Nephron progenitor cell (in vitro differentiated cells): ENCODE data around the gene RNGTT.

Source experiments
- DNase-seq: peaks from one replicate; pipeline ENCODE4 v3.0.0; 2021
- H3K27ac Mint-ChIP-seq: 2 replicates; pipeline ENCODE4 v1.8.0; 2021; ENCODE audit warnings: mild to moderate bottlenecking, moderate library complexity, mixed read lengths
- H3K27me3 Mint-ChIP-seq: 2 replicates; pipeline ENCODE4 v1.8.0; 2021; ENCODE audit warnings: mild to moderate bottlenecking, low read depth, mixed read lengths; ENCODE audit not compliant: poor library complexity
- H3K36me3 Mint-ChIP-seq: 2 replicates; pipeline ENCODE4 v1.8.0; 2021; ENCODE audit warnings: low read depth, mixed read lengths
- H3K4me1 Mint-ChIP-seq: 2 replicates; pipeline ENCODE4 v1.8.0; 2021; ENCODE audit warnings: mixed read lengths
- H3K4me3 Mint-ChIP-seq: 2 replicates; pipeline ENCODE4 v1.8.0; 2021; ENCODE audit warnings: mild to moderate bottlenecking, moderate library complexity, mixed read lengths
- H3K9me3 Mint-ChIP-seq: 2 replicates; pipeline ENCODE4 v1.8.0; 2021; ENCODE audit warnings: mild to moderate bottlenecking, moderate library complexity, mixed read lengths
- TF ChIP-seq, protein P1 (sequence below): fragments of 200-600 bp; sonication (generic); IDR thresholded peaks from 2 replicates; pipeline ENCODE4 v1.5.0; 2021; ENCODE audit warnings: antibody characterized with exemption

Gene RNGTT

DNA sequence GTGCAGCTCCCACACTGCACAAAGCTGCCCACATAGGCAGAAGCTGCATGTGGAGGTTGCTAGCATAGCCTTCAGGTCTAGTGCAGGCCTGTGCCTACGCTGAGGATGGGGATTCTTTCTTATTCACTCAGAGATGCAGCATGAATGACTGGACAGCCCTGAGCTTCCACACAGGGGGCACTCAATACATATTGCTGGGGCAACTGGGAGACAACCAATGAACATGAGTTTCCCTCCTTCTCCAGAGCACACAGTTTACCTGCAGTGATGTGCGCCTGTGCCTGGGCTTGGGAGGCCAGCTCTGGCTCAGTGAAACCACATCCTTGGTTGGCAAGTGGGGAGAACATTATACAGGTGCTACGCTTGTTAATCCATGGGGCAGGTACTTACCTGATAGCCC lies 389.9 kb downstream of the RNGTT start:
- TF ChIP-seq, protein P1, sequence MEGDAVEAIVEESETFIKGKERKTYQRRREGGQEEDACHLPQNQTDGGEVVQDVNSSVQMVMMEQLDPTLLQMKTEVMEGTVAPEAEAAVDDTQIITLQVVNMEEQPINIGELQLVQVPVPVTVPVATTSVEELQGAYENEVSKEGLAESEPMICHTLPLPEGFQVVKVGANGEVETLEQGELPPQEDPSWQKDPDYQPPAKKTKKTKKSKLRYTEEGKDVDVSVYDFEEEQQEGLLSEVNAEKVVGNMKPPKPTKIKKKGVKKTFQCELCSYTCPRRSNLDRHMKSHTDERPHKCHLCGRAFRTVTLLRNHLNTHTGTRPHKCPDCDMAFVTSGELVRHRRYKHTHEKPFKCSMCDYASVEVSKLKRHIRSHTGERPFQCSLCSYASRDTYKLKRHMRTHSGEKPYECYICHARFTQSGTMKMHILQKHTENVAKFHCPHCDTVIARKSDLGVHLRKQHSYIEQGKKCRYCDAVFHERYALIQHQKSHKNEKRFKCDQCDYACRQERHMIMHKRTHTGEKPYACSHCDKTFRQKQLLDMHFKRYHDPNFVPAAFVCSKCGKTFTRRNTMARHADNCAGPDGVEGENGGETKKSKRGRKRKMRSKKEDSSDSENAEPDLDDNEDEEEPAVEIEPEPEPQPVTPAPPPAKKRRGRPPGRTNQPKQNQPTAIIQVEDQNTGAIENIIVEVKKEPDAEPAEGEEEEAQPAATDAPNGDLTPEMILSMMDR = no peak
- H3K36me3 Mint-ChIP-seq = peaks cover 6% of the 10 kb centered on the region
- H3K4me3 Mint-ChIP-seq = no peak overlapping the region
- H3K27ac Mint-ChIP-seq = no peak overlapping the region
- peaks cover 9% of the 10 kb centered on the region for H3K27me3 Mint-ChIP-seq
- no peak for DNase-seq
- peaks cover 20% of the 10 kb centered on the region for H3K9me3 Mint-ChIP-seq
- H3K4me1 Mint-ChIP-seq = peaks cover 8% of the 10 kb centered on the region

DNA sequence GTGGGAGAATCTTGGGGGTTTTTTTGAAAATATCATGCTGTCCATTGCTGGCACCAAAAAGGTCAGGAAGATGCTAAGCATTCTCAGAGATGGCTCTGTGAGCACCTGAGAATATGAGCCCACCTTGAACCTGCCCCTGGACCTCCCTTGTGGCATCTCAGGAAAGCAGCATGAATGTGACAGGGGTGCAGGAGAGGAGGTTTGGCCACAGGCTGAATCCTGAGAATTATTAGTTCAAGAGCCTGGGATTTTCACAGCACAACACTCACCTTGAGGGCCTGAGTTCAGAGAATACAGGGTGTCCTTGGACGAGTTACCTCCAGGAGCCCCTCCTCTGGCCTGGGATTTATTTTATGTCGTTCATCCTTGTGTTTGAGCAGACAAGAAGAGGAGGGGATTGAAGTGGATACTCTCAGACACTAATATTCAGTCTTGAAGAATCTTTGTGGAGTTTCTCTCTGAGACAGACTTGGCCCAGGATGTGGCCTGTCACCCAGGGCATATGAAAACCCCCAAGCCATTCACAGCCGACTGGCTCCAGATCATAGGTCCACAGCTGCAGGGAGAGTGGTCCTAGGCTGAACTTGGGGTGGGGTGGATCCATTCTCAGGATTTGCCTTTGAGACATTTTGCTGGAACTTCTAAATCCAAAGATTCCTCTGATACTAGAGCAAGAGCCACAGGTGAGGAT lies 390.8 kb downstream of the RNGTT start:
- DNase-seq = no peak
- Mint-ChIP-seq H3K36me3 (peaks cover 6% of the 10 kb centered on the region), H3K9me3 (peaks cover 20% of the 10 kb centered on the region), H3K27ac (no peak overlapping the region), H3K4me3 (no peak overlapping the region), H3K4me1 (peaks cover 8% of the 10 kb centered on the region), H3K27me3 (peaks cover 9% of the 10 kb centered on the region)
- TF ChIP-seq, protein P1 = no peak

- H3K9me3 Mint-ChIP-seq = peaks cover 20% of the 10 kb centered on the region
- DNase-seq = no peak
- H3K4me1 Mint-ChIP-seq = peaks cover 1% of the 10 kb centered on the region
- H3K27ac Mint-ChIP-seq = no peak overlapping the region
- peaks cover 9% of the 10 kb centered on the region for H3K27me3 Mint-ChIP-seq
- TF ChIP-seq, protein P1 = no peak
- peaks cover 6% of the 10 kb centered on the region for H3K36me3 Mint-ChIP-seq
- H3K4me3 Mint-ChIP-seq = no peak overlapping the region
These were observed 393.5 kb downstream of the RNGTT start for GRCh38 chr6:88569959-88570358.

GRCh38 chr6:88567696-88568095 lies 395.7 kb downstream of the RNGTT start:
- H3K27me3 Mint-ChIP-seq = peaks cover 4% of the 10 kb centered on the region
- no peaks in the 10 kb centered on the region for H3K4me1 Mint-ChIP-seq
- H3K36me3 Mint-ChIP-seq = peaks cover 6% of the 10 kb centered on the region
- no peak overlapping the region for H3K4me3 Mint-ChIP-seq
- H3K9me3 Mint-ChIP-seq = peaks cover 20% of the 10 kb centered on the region
- DNase-seq = no peak
- no peak overlapping the region for H3K27ac Mint-ChIP-seq
- TF ChIP-seq, protein P1 = no peak

GRCh38 chr6:88566746-88567534 lies 396.5 kb downstream of the RNGTT start:
- no peaks in the 10 kb centered on the region for H3K4me1 Mint-ChIP-seq

More at GRCh38 chr6:88566746-88567534, 396.5 kb downstream of the RNGTT start:
- Mint-ChIP-seq H3K9me3 (peaks cover 20% of the 10 kb centered on the region), H3K36me3 (peaks cover 6% of the 10 kb centered on the region), H3K27ac (no peak overlapping the region), H3K27me3 (peaks cover 2% of the 10 kb centered on the region), H3K4me3 (no peak overlapping the region)
- TF ChIP-seq, protein P1 = no peak
- no peak for DNase-seq
